ENCODE data around the gene UBE2E2.
"Not testable (repeated sequence)": the region's sequence is repeated elsewhere in the genome, so short reads cannot be mapped to it uniquely, and the experiment has no call there.

Gene UBE2E2

GRCh38 chr3:23342343-23342742, 139.2 kb downstream of the UBE2E2 start:
- TF ChIP-seq, protein P1, sequence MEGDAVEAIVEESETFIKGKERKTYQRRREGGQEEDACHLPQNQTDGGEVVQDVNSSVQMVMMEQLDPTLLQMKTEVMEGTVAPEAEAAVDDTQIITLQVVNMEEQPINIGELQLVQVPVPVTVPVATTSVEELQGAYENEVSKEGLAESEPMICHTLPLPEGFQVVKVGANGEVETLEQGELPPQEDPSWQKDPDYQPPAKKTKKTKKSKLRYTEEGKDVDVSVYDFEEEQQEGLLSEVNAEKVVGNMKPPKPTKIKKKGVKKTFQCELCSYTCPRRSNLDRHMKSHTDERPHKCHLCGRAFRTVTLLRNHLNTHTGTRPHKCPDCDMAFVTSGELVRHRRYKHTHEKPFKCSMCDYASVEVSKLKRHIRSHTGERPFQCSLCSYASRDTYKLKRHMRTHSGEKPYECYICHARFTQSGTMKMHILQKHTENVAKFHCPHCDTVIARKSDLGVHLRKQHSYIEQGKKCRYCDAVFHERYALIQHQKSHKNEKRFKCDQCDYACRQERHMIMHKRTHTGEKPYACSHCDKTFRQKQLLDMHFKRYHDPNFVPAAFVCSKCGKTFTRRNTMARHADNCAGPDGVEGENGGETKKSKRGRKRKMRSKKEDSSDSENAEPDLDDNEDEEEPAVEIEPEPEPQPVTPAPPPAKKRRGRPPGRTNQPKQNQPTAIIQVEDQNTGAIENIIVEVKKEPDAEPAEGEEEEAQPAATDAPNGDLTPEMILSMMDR (IDR thresholded peaks at IDR 0.05; ENCODE audit: insufficient read depth, low read depth, low read length, missing control alignments) = no peak
- no peak for DNase-seq (ENCODE audit: low read depth)
- H3K4me3 ChIP-seq (ENCODE audit: low read depth, low read length) = no peak overlapping the region

DNA sequence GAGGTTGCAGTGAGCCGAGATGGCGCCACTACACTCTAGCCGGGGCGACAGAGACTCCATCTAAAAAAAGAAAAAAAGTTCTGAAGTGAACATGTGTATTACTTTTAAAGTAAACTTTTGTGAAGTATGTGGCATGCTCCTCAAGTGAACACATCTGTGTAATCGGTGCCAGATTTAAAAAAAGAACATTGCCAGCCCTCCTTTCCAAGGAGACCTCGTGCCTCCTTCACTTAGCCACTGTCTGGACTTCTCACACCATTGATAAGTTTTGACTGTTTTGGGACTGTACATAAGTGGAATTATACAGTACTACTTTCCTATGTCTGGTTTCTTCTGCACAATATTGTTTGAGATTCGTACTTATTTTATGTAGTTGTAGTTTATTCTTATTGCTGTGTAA, 140.4 kb downstream of the UBE2E2 start:
- TF ChIP-seq, protein P1 (IDR thresholded peaks at IDR 0.05; ENCODE audit: insufficient read depth, low read depth, low read length, missing control alignments) = no peak
- no peak for DNase-seq (ENCODE audit: low read depth)
- H3K4me3 ChIP-seq (ENCODE audit: low read depth, low read length) = no peak overlapping the region

DNA sequence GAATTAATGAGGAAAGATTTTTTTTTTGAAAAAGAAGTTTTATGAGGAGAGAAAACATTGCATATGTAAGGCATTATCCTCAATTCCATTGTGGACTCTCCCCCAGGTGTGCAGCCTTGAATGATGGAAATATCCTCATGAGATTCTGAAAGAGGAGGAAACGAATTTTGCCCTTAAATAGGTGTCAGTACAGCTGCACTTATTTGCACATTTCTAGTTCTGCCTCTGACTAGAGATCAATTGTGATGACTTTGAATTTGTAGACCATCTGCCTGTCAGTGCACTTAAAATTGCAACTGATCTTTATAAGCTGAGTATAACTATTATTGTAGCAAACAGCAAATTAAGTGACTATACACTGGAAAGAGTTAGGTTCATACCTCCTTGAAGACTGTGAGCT, 141.8 kb downstream of the UBE2E2 start:
- TF ChIP-seq, protein P1 (IDR thresholded peaks at IDR 0.05; ENCODE audit: insufficient read depth, low read depth, low read length, missing control alignments) = no peak
- H3K4me3 ChIP-seq (ENCODE audit: low read depth, low read length) = no peak overlapping the region
- no peak for DNase-seq (ENCODE audit: low read depth)

GRCh38 chr3:23349444-23349843, 146.3 kb downstream of the UBE2E2 start:
- not testable (repeated sequence) for DNase-seq (ENCODE audit: low read depth); H3K4me3 ChIP-seq (ENCODE audit: low read depth, low read length)

GRCh38 chr3:23356169-23356568, 153.0 kb downstream of the UBE2E2 start:
- TF ChIP-seq, protein P1 (IDR thresholded peaks at IDR 0.05; ENCODE audit: insufficient read depth, low read depth, low read length, missing control alignments) = no peak
- no peak overlapping the region for H3K4me3 ChIP-seq (ENCODE audit: low read depth, low read length)
- no peak for DNase-seq (ENCODE audit: low read depth)

- DNase-seq (ENCODE audit: low read depth) = no peak
- TF ChIP-seq, protein P1 (IDR thresholded peaks at IDR 0.05; ENCODE audit: insufficient read depth, low read depth, low read length, missing control alignments) = no peak
- H3K4me3 ChIP-seq (ENCODE audit: low read depth, low read length) = no peak overlapping the region
Observed at GRCh38 chr3:23356923-23357322, 153.8 kb downstream of the UBE2E2 start.

DNA sequence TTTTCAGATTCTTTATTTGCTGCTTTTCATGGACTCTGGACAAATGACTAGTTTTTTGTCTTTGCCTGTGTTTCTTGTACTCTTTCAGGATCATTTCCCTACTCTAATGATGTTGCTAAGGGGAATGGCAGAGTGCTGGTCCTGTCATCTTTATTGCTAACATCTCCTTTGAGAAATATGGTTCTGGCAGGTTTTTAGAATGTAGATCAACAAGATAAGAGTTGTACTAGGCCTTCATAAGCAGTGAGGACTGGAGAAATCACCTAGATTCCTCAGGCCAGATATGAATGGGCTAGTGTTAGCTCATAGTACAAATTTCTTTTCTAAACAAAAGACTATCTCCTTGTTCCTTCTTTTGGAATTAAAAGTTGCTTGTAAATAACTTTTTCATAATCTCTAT, 156.0 kb downstream of the UBE2E2 start:
- no peak overlapping the region for H3K4me3 ChIP-seq (ENCODE audit: low read depth, low read length)
- TF ChIP-seq, protein P1 (IDR thresholded peaks at IDR 0.05; ENCODE audit: insufficient read depth, low read depth, low read length, missing control alignments) = no peak
- DNase-seq (ENCODE audit: low read depth) = no peak
